Stimulated activated CD4-positive, alpha-beta T cell treated with anti-CD3 and anti-CD28 coated beads, TNF-alpha, amount 100 ng/mL, for 48 hours (primary cell): ENCODE data around the gene GPRIN3.

Experiments used
- DNase-seq, 3 donors: peaks; one replicate each; pipeline ENCODE4 v3.0.0-alpha.2; 2020; ENCODE audit warnings: low read depth in 3 of 3

The GPRIN3 gene

DNA sequence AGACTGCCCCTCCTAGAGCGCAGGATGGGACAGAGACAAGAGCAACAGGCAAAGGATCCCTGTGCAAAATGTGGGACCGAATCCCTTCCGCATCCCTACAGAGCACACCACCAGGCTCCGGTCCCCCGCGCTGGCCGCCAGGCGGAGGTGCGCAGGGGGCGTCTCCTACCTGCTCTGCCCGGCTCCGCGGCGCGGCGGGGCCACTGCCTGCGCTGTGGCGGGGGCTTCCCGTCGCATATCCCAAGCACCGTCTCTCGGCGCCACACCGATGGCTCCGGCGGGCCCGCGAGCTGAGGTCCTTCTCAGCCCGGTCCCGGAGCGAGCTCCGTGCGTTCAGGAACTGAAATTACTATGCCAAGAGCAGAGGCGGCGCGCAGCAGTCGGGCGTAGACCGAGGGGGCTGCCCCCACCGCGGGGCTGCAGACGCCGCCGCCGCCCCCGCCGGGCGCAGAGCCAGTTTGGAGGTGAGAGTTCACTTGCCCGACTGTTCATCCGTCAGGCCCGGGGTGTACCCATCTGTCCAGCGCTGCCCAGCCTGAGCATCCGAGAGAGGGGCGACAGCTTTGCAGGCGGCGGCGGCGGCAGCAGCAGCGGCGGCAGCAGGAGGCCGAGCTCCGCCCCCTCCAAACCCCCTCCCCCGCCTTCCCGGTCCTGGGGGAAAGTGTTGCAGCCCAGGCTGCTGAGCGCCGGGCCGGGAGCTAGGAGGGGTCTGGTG is at the start of gene GPRIN3:
Gene GPRIN3, minus strand, starts transcription at position 355 of the 715 bp plus-strand sequence. CDS start 57,690 bp downstream, outside the sequence.
- DNase-seq = no peak

DNA sequence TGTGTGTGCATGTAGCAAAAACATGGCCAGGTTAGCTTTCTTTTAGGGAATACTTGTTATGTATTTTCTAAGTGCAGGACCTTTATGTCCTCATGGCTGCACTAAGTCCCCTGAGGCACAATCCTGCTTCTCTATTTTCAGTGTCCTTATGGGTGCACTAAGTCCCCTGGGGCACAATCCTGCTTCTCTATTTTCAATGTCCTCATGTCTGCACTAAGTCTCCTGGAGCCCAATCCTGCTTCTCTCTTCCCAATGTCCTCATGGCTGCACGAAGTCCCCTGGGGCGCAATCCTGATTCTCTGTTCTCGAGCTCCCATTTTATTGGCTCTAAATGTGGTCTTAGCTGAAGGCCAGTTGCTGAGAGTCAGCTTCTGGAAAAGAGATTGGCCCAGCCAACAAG is 49.7 kb upstream of the GPRIN3 start:
- DNase-seq = no peak

DNA sequence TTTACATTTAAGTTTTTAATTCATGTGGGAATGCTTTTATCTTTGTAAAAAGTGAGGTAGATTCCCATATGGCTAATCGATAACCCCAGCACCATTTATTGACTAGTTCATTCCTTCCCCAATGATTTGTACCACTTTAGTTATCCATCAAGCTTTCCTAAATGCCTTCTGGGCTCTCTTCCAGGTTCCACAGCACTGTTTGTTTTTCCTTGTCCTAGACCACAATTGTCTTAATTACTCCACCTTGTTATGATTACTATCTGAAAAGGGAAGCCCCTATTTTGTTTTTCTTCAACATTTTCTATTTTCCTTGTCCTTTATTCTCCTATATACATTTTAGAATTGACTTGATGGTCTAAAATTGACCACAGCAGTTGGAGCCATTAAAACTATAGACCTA is 48.5 kb upstream of the GPRIN3 start:
- DNase-seq = no peak

DNA sequence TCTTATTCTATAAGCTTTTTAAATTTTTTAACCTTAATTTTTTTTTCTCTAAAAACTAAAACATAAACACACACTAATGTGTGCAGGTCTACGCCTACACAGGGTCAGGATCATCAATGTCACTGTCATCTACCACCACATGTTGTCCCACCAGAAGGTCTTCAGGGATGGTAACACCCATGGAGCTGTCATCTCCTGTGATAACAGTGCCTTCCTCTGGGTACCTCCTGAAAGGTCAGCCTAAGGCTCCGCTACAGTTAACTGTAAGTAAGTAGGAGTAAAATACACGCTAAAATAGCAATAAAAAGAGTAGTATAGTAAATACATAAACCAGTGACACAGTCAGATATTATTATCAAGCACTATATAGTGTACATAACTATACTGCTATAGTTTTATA is 45.9 kb upstream of the GPRIN3 start:
- DNase-seq = no peak

DNA sequence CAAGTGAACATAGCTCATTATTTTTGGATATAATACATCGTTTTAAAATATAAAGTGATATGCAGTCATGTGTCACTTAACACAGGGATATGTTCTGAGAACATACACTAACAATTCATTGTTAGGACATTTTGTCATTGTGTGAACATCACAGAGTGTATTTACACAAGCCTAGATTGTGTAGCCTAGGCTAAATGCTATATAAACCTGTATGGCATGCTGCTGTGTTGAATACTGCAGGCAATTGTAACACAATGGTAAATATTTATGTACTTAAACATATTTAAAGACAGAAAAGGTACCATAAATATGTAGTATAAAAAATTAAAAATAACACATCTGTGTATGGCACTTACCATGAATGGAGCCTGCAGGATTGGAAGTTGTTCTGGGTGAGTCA is 44.9 kb upstream of the GPRIN3 start:
- DNase-seq = no peak

DNA sequence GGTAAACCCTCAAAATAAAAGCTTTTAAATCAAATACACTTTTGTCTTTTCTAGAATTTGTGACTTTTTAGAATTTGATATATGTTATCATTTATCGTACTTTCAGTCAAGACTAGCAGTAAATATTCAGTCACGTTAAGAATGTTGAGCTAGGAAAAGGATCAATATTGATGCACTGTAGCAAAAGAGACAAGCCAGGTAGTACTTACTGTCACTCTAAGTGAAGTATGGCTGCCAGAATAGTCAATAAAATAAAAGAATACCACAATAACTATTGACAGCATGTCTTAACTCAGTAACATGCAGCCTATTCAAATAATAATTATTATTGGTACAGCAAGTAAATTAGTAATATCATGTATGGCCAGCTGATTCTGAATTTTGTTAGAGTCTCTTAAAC is 43.6 kb upstream of the GPRIN3 start:
- no peak for DNase-seq

DNA sequence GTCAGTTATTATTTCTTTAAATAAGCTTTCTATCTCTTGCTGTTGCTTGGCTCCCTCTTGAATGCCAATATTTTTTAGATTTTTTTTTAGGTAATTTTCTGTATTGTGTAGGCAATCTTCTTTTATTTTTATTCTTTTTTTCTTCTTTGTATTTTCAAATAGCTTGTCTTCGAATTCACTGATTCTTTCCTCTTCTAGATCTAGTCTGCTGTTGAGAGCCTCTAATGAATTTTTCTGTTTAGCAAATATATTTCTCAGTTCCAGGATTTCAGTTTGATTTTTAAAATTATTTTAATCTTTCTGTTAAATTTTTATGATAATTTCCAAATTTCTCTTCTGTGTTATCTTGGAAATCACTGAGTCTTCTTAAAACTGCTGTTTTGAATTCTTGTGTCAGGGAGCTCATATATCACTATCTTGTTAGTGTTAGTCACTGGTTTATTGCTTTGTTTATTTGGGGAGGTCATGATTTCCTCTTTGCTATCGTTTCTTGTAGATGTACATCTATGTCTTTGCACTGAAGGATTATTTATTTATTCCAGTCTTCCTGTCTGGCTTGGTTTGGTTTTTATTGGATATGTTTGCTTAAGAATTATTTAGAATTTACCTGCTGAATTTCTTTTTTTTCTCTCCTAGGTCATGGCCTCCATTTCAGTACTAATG is 39.9 kb upstream of the GPRIN3 start:
- DNase-seq = no peak

GRCh38 chr4:89344571-89344970 is 37.0 kb upstream of the GPRIN3 start:
- DNase-seq = no peak

GRCh38 chr4:89338206-89338605 is 30.6 kb upstream of the GPRIN3 start:
- DNase-seq = no peak

GRCh38 chr4:89337681-89338080 is 30.1 kb upstream of the GPRIN3 start:
- no peak for DNase-seq

DNA sequence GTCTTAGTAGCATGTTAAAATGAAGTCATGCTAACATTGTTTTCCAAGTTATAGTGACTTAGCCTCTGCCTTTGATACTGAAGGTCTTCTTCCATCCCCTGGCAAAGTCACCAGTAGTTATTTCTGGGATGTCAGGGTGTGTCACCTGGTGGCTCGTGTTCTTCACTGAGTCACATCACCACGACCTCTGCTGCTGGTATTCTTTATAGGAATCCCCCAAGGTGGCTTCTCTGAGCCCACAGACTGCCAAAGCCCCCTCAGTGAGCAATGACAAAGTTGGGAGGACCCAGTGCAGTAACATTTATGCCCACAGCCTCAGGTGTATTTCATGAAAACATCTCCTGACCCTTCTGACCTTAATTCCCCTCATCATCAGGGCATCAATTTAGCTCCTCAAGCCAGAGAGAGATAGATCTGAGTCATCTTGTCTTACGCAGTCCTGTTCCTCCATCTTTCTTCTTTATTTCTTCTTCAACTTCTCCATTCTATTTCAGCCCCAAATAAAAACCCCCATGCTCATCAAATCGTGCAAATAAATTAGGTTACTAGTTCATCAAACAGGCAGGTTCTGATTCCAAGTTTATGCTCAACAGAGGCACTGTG is 29.3 kb upstream of the GPRIN3 start:
- DNase-seq = no peak

DNA sequence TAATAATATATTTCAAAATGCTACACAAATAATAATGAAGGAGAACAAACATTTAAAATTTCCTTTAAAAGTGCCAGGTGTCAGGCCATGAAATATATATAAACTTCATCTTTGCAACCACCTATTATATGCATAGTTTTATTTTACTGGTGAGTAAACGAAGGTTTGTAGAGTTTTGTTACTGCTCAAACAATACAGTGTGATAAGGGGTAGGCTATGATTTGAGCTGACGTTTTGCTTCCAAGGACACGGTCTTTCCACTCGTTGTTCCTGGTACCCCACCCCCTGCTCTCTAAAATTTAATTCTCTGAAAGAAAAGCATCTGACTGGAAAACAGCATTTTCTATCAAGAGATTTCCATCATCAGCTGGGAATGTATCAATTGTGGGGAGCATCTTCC is 27.2 kb upstream of the GPRIN3 start:
- DNase-seq = no peak

GRCh38 chr4:89334311-89334710 is 26.7 kb upstream of the GPRIN3 start:
- no peak for DNase-seq

DNA sequence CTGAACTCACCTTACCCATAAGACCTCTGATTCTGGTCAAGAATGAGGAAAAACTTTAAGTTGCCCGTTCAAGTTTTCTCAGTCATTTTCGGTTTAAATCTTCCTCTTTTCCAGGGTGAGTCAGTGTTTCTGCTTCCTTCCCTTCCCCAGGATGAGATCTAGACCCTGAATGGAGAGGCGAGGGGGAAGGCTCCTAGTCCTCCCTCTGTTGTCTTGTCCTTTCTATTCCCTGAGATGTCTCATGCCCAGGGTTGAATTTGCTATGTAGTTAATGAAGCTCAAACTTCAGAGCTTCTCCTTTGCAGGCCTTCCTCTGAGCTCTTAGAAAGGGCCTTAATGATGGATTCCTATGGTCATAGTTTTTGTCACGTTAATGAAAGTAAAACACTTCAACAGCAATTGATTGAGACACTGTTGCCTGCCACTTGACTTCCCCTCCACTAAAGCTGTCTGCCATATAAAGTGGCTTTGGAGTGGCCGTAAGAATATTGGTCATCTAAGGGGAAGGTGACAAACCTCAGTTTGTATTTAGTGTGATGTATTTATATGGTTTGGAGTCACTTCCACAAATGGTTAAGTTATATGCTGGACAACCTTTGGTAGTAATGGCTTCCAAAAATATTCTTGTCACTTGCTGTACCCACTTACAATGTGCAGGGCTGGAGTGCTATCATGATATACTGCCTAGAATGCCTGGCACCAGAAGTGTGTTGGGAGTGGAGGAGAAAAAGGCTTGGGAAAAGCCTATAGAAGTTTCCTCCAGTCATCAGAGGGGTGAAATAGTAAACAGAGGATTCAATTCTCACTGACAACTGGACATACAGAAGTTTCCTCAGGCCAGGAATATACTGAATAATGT is 24.3 kb upstream of the GPRIN3 start:
- DNase-seq = no peak

GRCh38 chr4:89331197-89331596 is 23.6 kb upstream of the GPRIN3 start:
- no peak for DNase-seq

GRCh38 chr4:89329280-89329679 is 21.7 kb upstream of the GPRIN3 start:
- DNase-seq = no peak

- no peak for DNase-seq
These were observed 17.1 kb upstream of the GPRIN3 start for GRCh38 chr4:89324671-89325070.

DNA sequence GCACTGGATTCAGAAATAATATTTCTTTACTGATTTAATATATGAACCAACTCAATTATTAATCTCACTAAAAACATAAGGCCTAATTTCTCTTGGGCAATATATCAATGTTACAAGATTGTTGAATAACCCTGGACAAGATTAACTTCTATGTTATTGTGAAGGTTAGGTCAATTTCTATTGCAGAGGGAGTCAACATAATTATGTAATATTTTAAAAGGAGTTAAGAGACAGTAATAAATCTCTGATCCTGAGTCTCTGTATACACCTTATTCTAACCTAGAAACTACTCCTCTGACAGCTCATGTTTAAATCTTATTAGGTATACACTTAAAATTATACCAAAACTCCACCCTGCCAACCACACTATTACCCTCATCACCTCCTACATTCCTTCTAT is 15.1 kb upstream of the GPRIN3 start:
- no peak for DNase-seq

DNA sequence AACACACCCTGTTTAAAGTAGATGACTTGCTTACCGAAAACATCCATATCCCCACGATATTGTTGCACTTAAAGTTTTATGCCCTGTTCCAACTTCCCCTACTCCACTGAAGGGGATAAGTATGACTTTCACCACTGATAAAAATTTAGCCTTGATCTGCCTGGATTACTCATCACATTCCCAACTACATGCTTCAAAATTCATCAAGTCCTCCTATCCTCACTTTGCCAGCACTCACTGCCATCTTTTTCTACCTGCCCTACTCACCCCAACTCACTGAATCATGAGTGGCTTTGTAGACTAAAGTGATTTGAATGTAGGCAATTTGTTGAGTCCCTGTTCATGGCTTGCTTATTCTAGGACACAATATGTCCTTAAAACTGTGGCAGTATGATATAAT is 12.2 kb upstream of the GPRIN3 start:
- no peak for DNase-seq

DNA sequence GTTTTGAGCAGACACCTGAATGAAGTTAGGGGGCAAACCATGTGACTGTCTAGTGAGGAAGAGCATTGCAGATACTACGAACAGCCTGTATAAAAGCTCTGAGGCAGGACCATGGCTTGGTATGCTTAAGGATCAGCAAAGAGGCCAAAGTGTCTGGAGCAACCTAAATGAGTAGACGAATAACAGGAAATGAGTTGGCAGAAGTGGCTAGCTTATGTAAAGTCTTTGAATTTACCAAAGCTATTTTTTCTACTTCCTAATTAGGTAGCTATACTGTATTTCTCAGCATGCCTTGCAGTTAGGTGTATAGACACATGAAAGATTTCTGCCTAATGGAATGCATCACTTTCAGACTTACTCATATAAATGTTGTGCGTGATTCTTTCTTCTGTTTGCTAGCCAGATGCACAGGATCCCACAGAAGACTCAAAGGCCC is 9.3 kb upstream of the GPRIN3 start:
- no peak for DNase-seq

GRCh38 chr4:89316211-89316610 is 8.6 kb upstream of the GPRIN3 start:
- DNase-seq = no peak

DNA sequence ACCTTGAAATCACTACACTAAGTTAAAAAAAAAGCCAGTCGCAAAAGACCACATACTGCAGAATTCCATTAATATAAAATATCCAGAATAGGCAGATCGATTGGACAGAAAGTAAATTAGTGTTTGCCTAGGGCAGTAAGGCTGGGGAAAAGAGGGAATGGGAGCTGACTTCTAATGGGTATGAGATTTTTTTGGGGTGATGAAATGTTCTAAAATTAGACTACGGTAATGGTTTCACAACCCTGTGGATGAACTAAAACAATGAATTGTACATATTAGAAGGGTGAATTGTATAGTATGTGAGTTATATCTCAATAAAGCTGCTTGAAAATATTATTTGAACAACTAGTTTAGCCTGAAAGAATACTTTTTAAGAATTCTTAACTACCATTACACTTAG is 6.7 kb upstream of the GPRIN3 start:
- no peak for DNase-seq
